Measurements from ENCODE around the gene CAMK2A. TPM values are rescaled to one million over a fixed set of nuclear protein-coding genes. Genes with fewer than 3 reads are reported as not detected.

The CAMK2A gene
- total RNA-seq, 2 donors from 2014 or later = not detected

- Mint-ChIP-seq H3K9me3 (no peaks in the 10 kb centered on the region), H3K27ac (peak overlapping the region in 1 of 2 donors; percentile 29), H3K36me3 (no peaks in the 10 kb centered on the region)
- ATAC-seq (peak; percentile 40 to 48), DNase-seq (ENCODE audit: low spot score in 2 of 2) (no peak)
Observed at GRCh38 chr5:150272531-150272930, 17.0 kb downstream of the CAMK2A start.

GRCh38 chr5:150271923-150272322 is 17.6 kb downstream of the CAMK2A start:
- DNase-seq (ENCODE audit: low spot score in 2 of 2) (no peak), ATAC-seq (no peak)
- Mint-ChIP-seq H3K27ac (peak overlapping the region in 1 of 2 donors; percentile 29), H3K36me3 (no peaks in the 10 kb centered on the region), H3K9me3 (no peaks in the 10 kb centered on the region)

GRCh38 chr5:150271296-150271692 is 18.3 kb downstream of the CAMK2A start:
- H3K27ac Mint-ChIP-seq = no peak overlapping the region
- H3K36me3 Mint-ChIP-seq = no peaks in the 10 kb centered on the region
- H3K9me3 Mint-ChIP-seq = no peaks in the 10 kb centered on the region
- no peak for ATAC-seq
- DNase-seq (ENCODE audit: low spot score in 2 of 2) = no peak

GRCh38 chr5:150270541-150271295 is 18.9 kb downstream of the CAMK2A start:
- Mint-ChIP-seq H3K36me3 (no peaks in the 10 kb centered on the region), H3K9me3 (no peaks in the 10 kb centered on the region), H3K27ac (no peak overlapping the region)
- DNase-seq (ENCODE audit: low spot score in 2 of 2) = no peak
- no peak for ATAC-seq

- no peak overlapping the region for H3K27ac Mint-ChIP-seq
- ATAC-seq (no peak), DNase-seq (ENCODE audit: low spot score in 2 of 2) (no peak)
- no peaks in the 10 kb centered on the region for H3K36me3 Mint-ChIP-seq
- no peaks in the 10 kb centered on the region for H3K9me3 Mint-ChIP-seq
Observed at GRCh38 chr5:150266871-150267291, 22.7 kb downstream of the CAMK2A start.

- Mint-ChIP-seq H3K27ac (no peak overlapping the region), H3K36me3 (no peaks in the 10 kb centered on the region), H3K9me3 (no peaks in the 10 kb centered on the region)
- DNase-seq (ENCODE audit: low spot score in 2 of 2) (no peak), ATAC-seq (no peak)
Observed at GRCh38 chr5:150265870-150266383, 23.6 kb downstream of the CAMK2A start.

- peak overlapping the region in 1 of 2 donors; percentile 31 for H3K27ac Mint-ChIP-seq
- DNase-seq (ENCODE audit: low spot score in 2 of 2) (no peak), ATAC-seq (no peak)
- no peaks in the 10 kb centered on the region for H3K9me3 Mint-ChIP-seq
- no peaks in the 10 kb centered on the region for H3K36me3 Mint-ChIP-seq
Observed at GRCh38 chr5:150264667-150265603, 24.6 kb downstream of the CAMK2A start.

- H3K36me3 Mint-ChIP-seq = no peaks in the 10 kb centered on the region
- ATAC-seq (no peak), DNase-seq (ENCODE audit: low spot score in 2 of 2) (no peak)
- no peak overlapping the region for H3K27ac Mint-ChIP-seq
- no peaks in the 10 kb centered on the region for H3K9me3 Mint-ChIP-seq
Observed at GRCh38 chr5:150263801-150264621, 25.6 kb downstream of the CAMK2A start.

GRCh38 chr5:150263375-150263775 is 26.2 kb downstream of the CAMK2A start:
- ATAC-seq (no peak), DNase-seq (ENCODE audit: low spot score in 2 of 2) (no peak)
- Mint-ChIP-seq H3K27ac (no peak overlapping the region), H3K36me3 (no peaks in the 10 kb centered on the region), H3K9me3 (no peaks in the 10 kb centered on the region)

GRCh38 chr5:150262502-150262901 is 27.1 kb downstream of the CAMK2A start:
- Mint-ChIP-seq H3K36me3 (no peaks in the 10 kb centered on the region), H3K27ac (no peak overlapping the region)

GRCh38 chr5:150261231-150261630 is 28.3 kb downstream of the CAMK2A start:
- DNase-seq (ENCODE audit: low spot score in 2 of 2) = no peak
- no peak for ATAC-seq
- Mint-ChIP-seq H3K36me3 (no peaks in the 10 kb centered on the region), H3K9me3 (no peaks in the 10 kb centered on the region), H3K27ac (no peak overlapping the region)

More at GRCh38 chr5:150262502-150262901, 27.1 kb downstream of the CAMK2A start:
- no peaks in the 10 kb centered on the region for H3K9me3 Mint-ChIP-seq
- DNase-seq (ENCODE audit: low spot score in 2 of 2) (no peak), ATAC-seq (no peak)

- ATAC-seq (no peak), DNase-seq (ENCODE audit: low spot score in 2 of 2) (no peak)
- Mint-ChIP-seq H3K9me3 (no peaks in the 10 kb centered on the region), H3K27ac (no peak overlapping the region), H3K36me3 (no peaks in the 10 kb centered on the region)
Observed at GRCh38 chr5:150258130-150258529, 31.4 kb downstream of the CAMK2A start.

- Mint-ChIP-seq H3K36me3 (no peaks in the 10 kb centered on the region), H3K9me3 (no peaks in the 10 kb centered on the region), H3K27ac (no peak overlapping the region)
- DNase-seq (ENCODE audit: low spot score in 2 of 2) (no peak), ATAC-seq (no peak)
Observed at GRCh38 chr5:150257424-150257823, 32.1 kb downstream of the CAMK2A start.

GRCh38 chr5:150256410-150257064 is 33.0 kb downstream of the CAMK2A start:
- no peak overlapping the region for H3K27ac Mint-ChIP-seq

GRCh38 chr5:150255659-150256409 is 33.7 kb downstream of the CAMK2A start:
- no peak for ATAC-seq
- DNase-seq (ENCODE audit: low spot score in 2 of 2) = no peak
- H3K9me3 Mint-ChIP-seq = no peaks in the 10 kb centered on the region

More at GRCh38 chr5:150256410-150257064, 33.0 kb downstream of the CAMK2A start:
- DNase-seq (ENCODE audit: low spot score in 2 of 2) = no peak
- no peaks in the 10 kb centered on the region for H3K9me3 Mint-ChIP-seq
- no peak for ATAC-seq
- H3K36me3 Mint-ChIP-seq = no peaks in the 10 kb centered on the region

More at GRCh38 chr5:150255659-150256409, 33.7 kb downstream of the CAMK2A start:
- no peak overlapping the region for H3K27ac Mint-ChIP-seq
- no peaks in the 10 kb centered on the region for H3K36me3 Mint-ChIP-seq
